GM11168 (cell line): ENCODE results near the gene POC1A.
"Not testable (repeated sequence)": the region's sequence is repeated elsewhere in the genome, so short reads cannot be mapped to it uniquely, and the experiment has no call there.

ENCODE experiments used
- in situ Hi-C: fragments of 300-500 bp; cut with MboI; formaldehyde crosslinking; loops from one replicate; pipeline ENCODE4 v1.12.0; 2022; ENCODE audit warnings: low sequenced_read_pairs; ENCODE audit not compliant: unreplicated experiment

The POC1A gene

GRCh38 chr3:52055537-52056351 lies 98.5 kb downstream of the POC1A start:
- in situ Hi-C loops = no loop called here

- in situ Hi-C loops = no loop called here
Observed at GRCh38 chr3:52054661-52055511, 99.3 kb downstream of the POC1A start.

GRCh38 chr3:52053307-52054304 lies 100.6 kb downstream of the POC1A start:
- in situ Hi-C loops = no loop called here

- in situ Hi-C loops = no loop called here
Observed at GRCh38 chr3:52052831-52053306, 101.4 kb downstream of the POC1A start.

GRCh38 chr3:52051444-52051843 lies 102.8 kb downstream of the POC1A start:
- in situ Hi-C loops = no loop called here

GRCh38 chr3:52050571-52050970 lies 103.7 kb downstream of the POC1A start:
- in situ Hi-C loops = no loop called here

GRCh38 chr3:52049503-52049902 lies 104.7 kb downstream of the POC1A start:
- in situ Hi-C loops = no loop called here

GRCh38 chr3:52047295-52047960 lies 106.8 kb downstream of the POC1A start:
- in situ Hi-C loops = no loop called here

- in situ Hi-C loops = no loop called here
Observed at GRCh38 chr3:52046902-52047239, 107.4 kb downstream of the POC1A start.

GRCh38 chr3:52046186-52046901 lies 107.9 kb downstream of the POC1A start:
- in situ Hi-C loops = no loop called here

GRCh38 chr3:52044869-52045619 lies 109.2 kb downstream of the POC1A start:
- in situ Hi-C loops = no loop called here

- in situ Hi-C loops = no loop called here
Observed at GRCh38 chr3:52043750-52044149, 110.5 kb downstream of the POC1A start.

- in situ Hi-C loops = not testable (repeated sequence)
Observed at GRCh38 chr3:52043039-52043438, 111.2 kb downstream of the POC1A start.

GRCh38 chr3:52041118-52041731 lies 113.0 kb downstream of the POC1A start:
- in situ Hi-C loops = no loop called here

- in situ Hi-C loops = no loop called here
Observed at GRCh38 chr3:52040600-52040999, 113.6 kb downstream of the POC1A start.

GRCh38 chr3:52039846-52040245 lies 114.4 kb downstream of the POC1A start:
- in situ Hi-C loops = no loop called here

- in situ Hi-C loops = no loop called here
Observed at GRCh38 chr3:52039426-52039825, 114.8 kb downstream of the POC1A start.

- in situ Hi-C loops = no loop called here
Observed at GRCh38 chr3:52038227-52038626, 116.0 kb downstream of the POC1A start.
